Cardiac muscle cell (in vitro differentiated cells and primary cell): ENCODE measurements around the gene FUZ. TPM values are rescaled to one million over a fixed set of nuclear protein-coding genes. Genes with fewer than 3 reads are reported as not detected.

Experiments
- DNase-seq, 2 donors: peaks; one replicate each; pipeline versions ENCODE4 v3.0.0 to v3.0.0-alpha.2; 2010 to 2017; ENCODE audit warnings: low read depth in 1 of 2, low spot score in 1 of 2
- H3K27ac ChIP-seq: fragments of 200-600 bp; sonication (generic); 2 replicates; pipeline ENCODE4 v1.5.1; 2016
- H3K27me3 ChIP-seq: fragments of 200-600 bp; sonication (generic); 2 replicates; pipeline ENCODE4 v1.6.0; 2016; ENCODE audit warnings: control low read depth
- H3K36me3 ChIP-seq: fragments of 200-600 bp; sonication (generic); 2 replicates; pipeline ENCODE4 v1.5.1; 2016; ENCODE audit warnings: control low read depth
- H3K4me1 ChIP-seq: fragments of 200-600 bp; sonication (generic); 2 replicates; pipeline ENCODE4 v1.8.1; 2017; ENCODE audit warnings: low read depth, mild to moderate bottlenecking, mixed run types
- H3K4me3 ChIP-seq: fragments of 200-600 bp; sonication (generic); 2 replicates; pipeline ENCODE4 v1.5.1; 2016; ENCODE audit warnings: mild to moderate bottlenecking
- H3K9me3 ChIP-seq: fragments of 200-600 bp; sonication (generic); 2 replicates; pipeline ENCODE4 v1.5.1; 2017; ENCODE audit warnings: low read depth, mild to moderate bottlenecking, control low read depth
- CTCF ChIP-seq: IDR thresholded peaks from 2 replicates; pipeline ENCODE4 v1.5.1; 2012; ENCODE audit warnings: low read depth, mild to moderate bottlenecking, low read length
- polyA plus RNA-seq: library from polyadenylated mRNA; unstranded; fragments of >200 nt; fragmentation: Nextera tagmentation; extraction: Ambion mirVana; gene quantifications from 2 replicates; pipeline ENCODE4 v1.2.1, GENCODE V29; 2016
- total RNA-seq: library from RNA; depleted of rRNA; stranded (reverse); fragments of >200 nt; gene quantifications from 2 replicates; pipeline ENCODE4 v1.2.3, GENCODE V29; 2016

FUZ gene
- total and polyA plus RNA-seq, 2 experiments from 2014 or later, result 39.0 to 60.8 TPM

- H3K36me3 ChIP-seq, result peaks cover 30% of the 10 kb centered on the region
Observed at GRCh38 chr19:49793561-49793840, 19.6 kb downstream of the FUZ start.

GRCh38 chr19:49792829-49793560 is 20.1 kb downstream of the FUZ start:
- no peaks in the 10 kb centered on the region for H3K4me1 ChIP-seq
- H3K4me3 ChIP-seq, result no peak overlapping the region
- H3K9me3 ChIP-seq, result no peaks in the 10 kb centered on the region
- no peak for TF ChIP-seq CTCF
- H3K27me3 ChIP-seq, result no peaks in the 10 kb centered on the region
- DNase-seq, result no peak
- peaks cover 30% of the 10 kb centered on the region for H3K36me3 ChIP-seq
- no peak overlapping the region for H3K27ac ChIP-seq

More at GRCh38 chr19:49793561-49793840, 19.6 kb downstream of the FUZ start:
- H3K4me1 ChIP-seq, result no peaks in the 10 kb centered on the region
- H3K27ac ChIP-seq, result no peak overlapping the region
- no peak for DNase-seq
- no peaks in the 10 kb centered on the region for H3K27me3 ChIP-seq
- H3K4me3 ChIP-seq, result no peak overlapping the region
- TF ChIP-seq CTCF, result no peak
- no peaks in the 10 kb centered on the region for H3K9me3 ChIP-seq

GRCh38 chr19:49791776-49792445 is 21.2 kb downstream of the FUZ start:
- no peak for TF ChIP-seq CTCF
- H3K36me3 ChIP-seq, result peaks cover 23% of the 10 kb centered on the region
- H3K27me3 ChIP-seq, result no peaks in the 10 kb centered on the region
- H3K9me3 ChIP-seq, result no peaks in the 10 kb centered on the region
- no peak for DNase-seq
- H3K27ac ChIP-seq, result no peak overlapping the region
- no peaks in the 10 kb centered on the region for H3K4me1 ChIP-seq
- H3K4me3 ChIP-seq, result no peak overlapping the region

- no peaks in the 10 kb centered on the region for H3K27me3 ChIP-seq
- DNase-seq, result peak in 1 of 2 donors; percentile 84
- no peaks in the 10 kb centered on the region for H3K4me1 ChIP-seq
- H3K9me3 ChIP-seq, result no peaks in the 10 kb centered on the region
- TF ChIP-seq CTCF, result no peak
- H3K27ac ChIP-seq, result no peak overlapping the region
- H3K4me3 ChIP-seq, result no peak overlapping the region
- peaks cover 22% of the 10 kb centered on the region for H3K36me3 ChIP-seq
Observed at GRCh38 chr19:49790866-49791265, 22.2 kb downstream of the FUZ start.

- Histone ChIP-seq H3K9me3 (no peaks in the 10 kb centered on the region), H3K36me3 (peaks cover 5% of the 10 kb centered on the region), H3K4me1 (no peaks in the 10 kb centered on the region), H3K27me3 (no peaks in the 10 kb centered on the region), H3K4me3 (no peak overlapping the region), H3K27ac (no peak overlapping the region)
- TF ChIP-seq CTCF, result no peak
- no peak for DNase-seq
Observed at GRCh38 chr19:49788857-49789256, 24.2 kb downstream of the FUZ start.
